K562 (cell line): Measurements from ENCODE around the gene TMOD2. TPM values are rescaled to one million over a fixed set of nuclear protein-coding genes. Genes with fewer than 3 reads are reported as not detected.

Experiments
- ARID2 ChIP-seq: fragments of 450-650 bp; IDR thresholded peaks from 2 replicates; pipeline ENCODE4 v1.6.1; 2017; ENCODE audit warnings: antibody characterized with exemption, mild to moderate bottlenecking
- CBX3 ChIP-seq, 2 experiments: IDR thresholded peaks; 1 replicate in 1 of 2; 2 replicates in 1 of 2; pipeline ENCODE4 v1.6.1; 2012; ENCODE audit warnings: inconsistent platforms in 2 of 2, low read length in 2 of 2, borderline replicate concordance in 1 of 2, control low read depth in 1 of 2
- COPS2 ChIP-seq: fragments of 450-650 bp; conservative IDR thresholded peaks from 2 replicates; pipeline ENCODE4 v1.6.1; 2016; ENCODE audit warnings: mild to moderate bottlenecking, moderate library complexity
- CSDE1 ChIP-seq, 2 experiments: fragments of 450-650 bp; IDR thresholded peaks; 2 replicates each; pipeline ENCODE4 v1.6.1; 2016; ENCODE audit warnings: mild to moderate bottlenecking in 1 of 2
- KLF1 ChIP-seq: fragments of 450-650 bp; IDR thresholded peaks from 2 replicates; pipeline ENCODE4 v1.6.1; 2016; ENCODE audit warnings: missing genetic modification characterization, missing compliant biosample characterization
- NEUROD1 ChIP-seq: fragments of 150-350 bp; IDR thresholded peaks from 2 replicates; pipeline ENCODE4 v1.6.1; 2014; ENCODE audit warnings: borderline replicate concordance, low read length, low read depth; ENCODE audit not compliant: partially characterized antibody
- NR1H2 ChIP-seq: sonication (generic); formaldehyde crosslinking; IDR thresholded peaks from 2 replicates; pipeline ENCODE4 v1.4.0; 2020; ENCODE audit warnings: mild to moderate bottlenecking, missing genetic modification reagents
- SETDB1 ChIP-seq: IDR thresholded peaks from one replicate; pipeline ENCODE4 v1.6.1; 2012; ENCODE audit warnings: low read length, control low read depth, inconsistent platforms
- SMARCE1 ChIP-seq: fragments of 450-650 bp; IDR thresholded peaks from 2 replicates; pipeline ENCODE4 v1.7.1; 2016; ENCODE audit warnings: mild to moderate bottlenecking
- YBX1 ChIP-seq: fragments of 450-650 bp; IDR thresholded peaks from 2 replicates; pipeline ENCODE4 v1.7.1; 2016; ENCODE audit warnings: mild to moderate bottlenecking
- ZNF175 ChIP-seq: fragments of 200-800 bp; sonication (Bioruptor generic); IDR thresholded peaks from 2 replicates; pipeline ENCODE4 v1.6.1; 2016; ENCODE audit warnings: low read depth, mild to moderate bottlenecking, missing genetic modification characterization, missing compliant biosample characterization
- polyA plus RNA-seq, 8 experiments: library from polyadenylated mRNA; depleted of rRNA in 4 of 8; stranded (reverse) in 5 of 8; unstranded in 3 of 8; fragments of >200 nt; fragmentation: Nextera tagmentation in 2 of 8; fragmentation: Illumina TruSeq in 1 of 8; extraction: Ambion mirVana in 2 of 8; extraction: Trizol in 1 of 8; gene quantifications; 2 replicates each; pipeline versions ENCODE4 v1.2.1 to v1.2.3, GENCODE V29; 2011 to 2014; ENCODE audit warnings: inconsistent platforms in 1 of 8, missing spikeins in 1 of 8
- total RNA-seq, 7 experiments: library from RNA; depleted of rRNA in 6 of 7; stranded (reverse); fragments of >200 nt in 6 of 7; fragmentation: Illumina TruSeq in 2 of 7; extraction: Trizol in 2 of 7; gene quantifications; 2 replicates each; pipeline versions ENCODE4 v1.2.1 to v1.2.3, GENCODE V29; 2011 to 2021; ENCODE audit warnings: low replicate concordance in 1 of 7
- TF ChIP-seq, protein P1 (sequence below), 2 experiments: fragments of 450-650 bp; IDR thresholded peaks; 2 replicates each; pipeline ENCODE4 v1.6.1; 2016; ENCODE audit warnings: mild to moderate bottlenecking in 2 of 2, borderline replicate concordance in 1 of 2, low read depth in 1 of 2, moderate library complexity in 1 of 2
- TF ChIP-seq, protein P2 (sequence below): sonication (generic); formaldehyde crosslinking; IDR thresholded peaks from 2 replicates; pipeline ENCODE4 v1.8.1; 2023; ENCODE audit warnings: mild to moderate bottlenecking, missing genetic modification reagents
- TF ChIP-seq, protein P3 (sequence below): fragments of 250-450 bp; sonication (Bioruptor Pico); IDR thresholded peaks from 2 replicates; pipeline ENCODE4 v1.5.0; 2022; ENCODE audit warnings: mild to moderate bottlenecking

TMOD2 gene
- total and polyA plus RNA-seq, 9 of the 15 experiments (the other 6 are each of a cell fraction or from before 2014, with no cell fraction given) = 0.49 to 3.8 (median 3.0) TPM

DNA sequence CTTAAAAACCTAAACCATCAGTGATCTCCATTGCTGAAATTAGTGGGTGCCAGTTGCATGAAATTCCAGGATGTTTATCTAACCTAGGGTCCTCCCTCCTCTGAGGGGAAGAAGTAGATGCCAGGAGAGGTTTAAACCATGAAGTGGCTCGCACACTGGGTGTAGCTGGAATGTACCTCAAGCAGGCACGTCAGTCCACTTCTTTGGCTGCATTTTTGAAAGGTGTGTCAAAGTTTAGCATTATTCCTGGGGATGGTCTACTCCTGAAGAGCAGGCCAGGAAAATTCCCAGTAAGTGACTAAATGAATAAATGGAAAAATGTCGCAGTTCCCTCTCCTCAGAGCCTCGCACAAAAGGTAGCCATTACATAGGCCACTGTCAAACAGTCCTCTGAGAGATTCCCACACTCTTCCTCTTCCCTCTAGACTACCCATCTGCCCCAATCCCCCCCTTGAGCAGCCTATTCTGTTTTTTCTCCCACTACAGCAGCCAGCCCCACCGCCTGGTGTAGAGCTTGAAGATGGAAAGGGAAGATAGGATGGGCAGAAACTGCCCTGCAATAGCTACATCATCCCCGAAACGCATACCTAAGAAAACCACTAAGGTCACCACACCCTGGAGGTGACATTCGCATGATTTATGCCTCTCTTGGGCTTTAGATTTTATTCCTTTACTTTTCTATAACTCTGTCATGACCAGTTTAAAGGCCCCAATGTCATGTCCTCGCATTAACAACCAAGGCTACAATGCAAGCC lies 77.4 kb downstream of the TMOD2 start (continued):
- TF ChIP-seq, protein P1, sequence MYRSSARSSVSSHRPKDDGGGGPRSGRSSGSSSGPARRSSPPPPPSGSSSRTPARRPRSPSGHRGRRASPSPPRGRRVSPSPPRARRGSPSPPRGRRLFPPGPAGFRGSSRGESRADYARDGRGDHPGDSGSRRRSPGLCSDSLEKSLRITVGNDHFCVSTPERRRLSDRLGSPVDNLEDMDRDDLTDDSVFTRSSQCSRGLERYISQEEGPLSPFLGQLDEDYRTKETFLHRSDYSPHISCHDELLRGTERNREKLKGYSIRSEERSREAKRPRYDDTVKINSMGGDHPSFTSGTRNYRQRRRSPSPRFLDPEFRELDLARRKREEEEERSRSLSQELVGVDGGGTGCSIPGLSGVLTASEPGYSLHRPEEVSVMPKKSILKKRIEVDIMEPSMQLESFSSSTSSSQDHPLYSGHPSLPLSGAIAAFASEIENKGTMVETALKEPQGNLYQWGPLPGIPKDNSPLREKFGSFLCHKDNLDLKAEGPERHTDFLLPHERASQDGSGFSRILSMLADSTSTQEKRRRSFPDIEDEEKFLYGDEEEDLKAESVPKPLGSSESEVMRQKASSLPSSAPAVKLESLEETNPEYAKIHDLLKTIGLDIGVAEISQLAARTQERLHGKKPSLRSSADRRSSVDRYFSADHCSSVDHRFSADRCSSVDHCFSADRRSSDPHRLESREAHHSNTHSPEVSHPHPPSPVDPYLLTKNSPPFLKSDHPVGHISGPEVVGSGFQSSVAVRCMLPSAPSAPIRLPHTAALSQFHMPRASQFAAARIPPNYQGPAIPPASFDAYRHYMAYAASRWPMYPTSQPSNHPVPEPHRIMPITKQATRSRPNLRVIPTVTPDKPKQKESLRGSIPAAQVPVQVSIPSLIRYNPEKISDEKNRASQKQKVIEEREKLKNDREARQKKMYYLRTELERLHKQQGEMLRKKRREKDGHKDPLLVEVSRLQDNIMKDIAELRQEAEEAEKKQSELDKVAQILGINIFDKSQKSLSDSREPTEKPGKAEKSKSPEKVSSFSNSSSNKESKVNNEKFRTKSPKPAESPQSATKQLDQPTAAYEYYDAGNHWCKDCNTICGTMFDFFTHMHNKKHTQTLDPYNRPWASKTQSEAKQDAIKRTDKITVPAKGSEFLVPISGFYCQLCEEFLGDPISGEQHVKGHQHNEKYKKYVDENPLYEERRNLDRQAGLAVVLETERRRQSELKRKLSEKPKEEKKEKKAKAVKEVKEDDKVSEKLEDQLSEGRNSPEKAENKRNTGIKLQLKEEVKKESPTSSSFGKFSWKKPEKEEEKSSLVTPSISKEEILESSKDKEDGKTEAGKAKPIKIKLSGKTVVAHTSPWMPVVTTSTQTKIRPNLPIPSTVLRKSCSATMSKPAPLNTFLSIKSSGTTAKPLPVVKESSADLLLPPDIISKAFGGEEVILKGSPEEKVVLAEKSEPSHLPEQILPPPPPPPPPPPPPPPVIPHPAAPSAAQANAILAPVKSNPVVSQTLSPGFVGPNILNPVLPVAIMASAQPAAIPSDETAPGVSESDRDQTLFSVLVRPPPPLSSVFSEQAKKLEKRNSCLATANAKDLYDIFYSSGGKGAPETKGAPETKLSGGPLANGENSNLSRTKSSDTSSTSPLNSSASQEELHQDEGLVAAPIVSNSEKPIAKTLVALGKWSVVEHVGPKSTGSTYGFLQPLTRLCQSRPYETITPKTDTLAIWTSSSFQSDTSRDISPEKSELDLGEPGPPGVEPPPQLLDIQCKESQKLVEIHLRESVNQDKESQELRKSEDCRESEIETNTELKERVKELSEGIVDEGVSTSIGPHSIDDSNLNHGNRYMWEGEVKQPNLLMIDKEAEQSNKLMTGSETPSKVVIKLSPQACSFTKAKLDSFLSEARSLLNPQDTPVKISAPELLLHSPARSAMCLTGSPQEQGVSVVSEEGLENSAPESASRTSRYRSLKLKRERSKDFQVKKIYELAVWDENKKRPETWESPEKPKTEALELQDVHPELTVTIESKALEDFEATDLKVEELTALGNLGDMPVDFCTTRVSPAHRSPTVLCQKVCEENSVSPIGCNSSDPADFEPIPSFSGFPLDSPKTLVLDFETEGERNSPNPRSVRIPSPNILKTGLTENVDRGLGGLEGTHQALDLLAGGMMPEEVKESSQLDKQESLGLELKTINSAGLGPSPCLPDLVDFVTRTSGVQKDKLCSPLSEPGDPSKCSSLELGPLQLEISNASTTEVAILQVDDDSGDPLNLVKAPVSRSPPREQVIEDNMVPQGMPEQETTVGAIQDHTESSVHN (IDR thresholded peaks at IDR 0.05; ENCODE audit: borderline replicate concordance in 1 of 2, low read depth in 1 of 2) = 0 out of 4 replicates have a peak, but pooled peaks of 1 of the 2 experiments have one; percentile 38
- peak; percentile 82 for TF ChIP-seq SMARCE1
- no peak for TF ChIP-seq COPS2
- TF ChIP-seq ZNF175 (CRISPR knock-in tag) = 0 out of 2 replicates have a peak, but pooled peaks have one; percentile 59
- TF ChIP-seq CSDE1 (IDR thresholded peaks at IDR 0.05) = 0 out of 4 replicates have a peak, but pooled peaks of 1 of the 2 experiments have one; percentile 53
- TF ChIP-seq SETDB1 = no peak
- no peak for TF ChIP-seq NEUROD1
- TF ChIP-seq, protein P2, sequence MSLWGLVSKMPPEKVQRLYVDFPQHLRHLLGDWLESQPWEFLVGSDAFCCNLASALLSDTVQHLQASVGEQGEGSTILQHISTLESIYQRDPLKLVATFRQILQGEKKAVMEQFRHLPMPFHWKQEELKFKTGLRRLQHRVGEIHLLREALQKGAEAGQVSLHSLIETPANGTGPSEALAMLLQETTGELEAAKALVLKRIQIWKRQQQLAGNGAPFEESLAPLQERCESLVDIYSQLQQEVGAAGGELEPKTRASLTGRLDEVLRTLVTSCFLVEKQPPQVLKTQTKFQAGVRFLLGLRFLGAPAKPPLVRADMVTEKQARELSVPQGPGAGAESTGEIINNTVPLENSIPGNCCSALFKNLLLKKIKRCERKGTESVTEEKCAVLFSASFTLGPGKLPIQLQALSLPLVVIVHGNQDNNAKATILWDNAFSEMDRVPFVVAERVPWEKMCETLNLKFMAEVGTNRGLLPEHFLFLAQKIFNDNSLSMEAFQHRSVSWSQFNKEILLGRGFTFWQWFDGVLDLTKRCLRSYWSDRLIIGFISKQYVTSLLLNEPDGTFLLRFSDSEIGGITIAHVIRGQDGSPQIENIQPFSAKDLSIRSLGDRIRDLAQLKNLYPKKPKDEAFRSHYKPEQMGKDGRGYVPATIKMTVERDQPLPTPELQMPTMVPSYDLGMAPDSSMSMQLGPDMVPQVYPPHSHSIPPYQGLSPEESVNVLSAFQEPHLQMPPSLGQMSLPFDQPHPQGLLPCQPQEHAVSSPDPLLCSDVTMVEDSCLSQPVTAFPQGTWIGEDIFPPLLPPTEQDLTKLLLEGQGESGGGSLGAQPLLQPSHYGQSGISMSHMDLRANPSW = no peak
- peak; percentile 89 for TF ChIP-seq KLF1 (tag)
- TF ChIP-seq CBX3 (IDR thresholded peaks at IDR 0.05; ENCODE audit: borderline replicate concordance in 1 of 2, low read length in 2 of 2) = no peak
- no peak for TF ChIP-seq ARID2
- no peak for TF ChIP-seq YBX1
- TF ChIP-seq, protein P3, sequence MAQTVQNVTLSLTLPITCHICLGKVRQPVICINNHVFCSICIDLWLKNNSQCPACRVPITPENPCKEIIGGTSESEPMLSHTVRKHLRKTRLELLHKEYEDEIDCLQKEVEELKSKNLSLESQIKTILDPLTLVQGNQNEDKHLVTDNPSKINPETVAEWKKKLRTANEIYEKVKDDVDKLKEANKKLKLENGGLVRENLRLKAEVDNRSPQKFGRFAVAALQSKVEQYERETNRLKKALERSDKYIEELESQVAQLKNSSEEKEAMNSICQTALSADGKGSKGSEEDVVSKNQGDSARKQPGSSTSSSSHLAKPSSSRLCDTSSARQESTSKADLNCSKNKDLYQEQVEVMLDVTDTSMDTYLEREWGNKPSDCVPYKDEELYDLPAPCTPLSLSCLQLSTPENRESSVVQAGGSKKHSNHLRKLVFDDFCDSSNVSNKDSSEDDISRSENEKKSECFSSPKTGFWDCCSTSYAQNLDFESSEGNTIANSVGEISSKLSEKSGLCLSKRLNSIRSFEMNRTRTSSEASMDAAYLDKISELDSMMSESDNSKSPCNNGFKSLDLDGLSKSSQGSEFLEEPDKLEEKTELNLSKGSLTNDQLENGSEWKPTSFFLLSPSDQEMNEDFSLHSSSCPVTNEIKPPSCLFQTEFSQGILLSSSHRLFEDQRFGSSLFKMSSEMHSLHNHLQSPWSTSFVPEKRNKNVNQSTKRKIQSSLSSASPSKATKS (CRISPR knock-in tag) = no peak
- TF ChIP-seq NR1H2 (CRISPR knock-in tag) = no peak
